HL-60 (cell line): Measurements from ENCODE around the gene EMP2.

Source experiments
- CTCF ChIP-seq: IDR thresholded peaks from one replicate; pipeline ENCODE4 v1.5.1; 2011; ENCODE audit warnings: low read length, control low read depth, inconsistent platforms; ENCODE audit not compliant: insufficient read depth
- POLR2AphosphoS5 ChIP-seq: IDR thresholded peaks from 2 replicates; pipeline ENCODE4 v1.6.1; 2012; ENCODE audit warnings: low read depth

GRCh38 chr16:10556236-10556635, 24.2 kb downstream of the EMP2 start:
- TF ChIP-seq POLR2AphosphoS5 (no peak), CTCF (no peak)
